ENCODE measurements around the gene SMIM20.

SMIM20 gene

DNA sequence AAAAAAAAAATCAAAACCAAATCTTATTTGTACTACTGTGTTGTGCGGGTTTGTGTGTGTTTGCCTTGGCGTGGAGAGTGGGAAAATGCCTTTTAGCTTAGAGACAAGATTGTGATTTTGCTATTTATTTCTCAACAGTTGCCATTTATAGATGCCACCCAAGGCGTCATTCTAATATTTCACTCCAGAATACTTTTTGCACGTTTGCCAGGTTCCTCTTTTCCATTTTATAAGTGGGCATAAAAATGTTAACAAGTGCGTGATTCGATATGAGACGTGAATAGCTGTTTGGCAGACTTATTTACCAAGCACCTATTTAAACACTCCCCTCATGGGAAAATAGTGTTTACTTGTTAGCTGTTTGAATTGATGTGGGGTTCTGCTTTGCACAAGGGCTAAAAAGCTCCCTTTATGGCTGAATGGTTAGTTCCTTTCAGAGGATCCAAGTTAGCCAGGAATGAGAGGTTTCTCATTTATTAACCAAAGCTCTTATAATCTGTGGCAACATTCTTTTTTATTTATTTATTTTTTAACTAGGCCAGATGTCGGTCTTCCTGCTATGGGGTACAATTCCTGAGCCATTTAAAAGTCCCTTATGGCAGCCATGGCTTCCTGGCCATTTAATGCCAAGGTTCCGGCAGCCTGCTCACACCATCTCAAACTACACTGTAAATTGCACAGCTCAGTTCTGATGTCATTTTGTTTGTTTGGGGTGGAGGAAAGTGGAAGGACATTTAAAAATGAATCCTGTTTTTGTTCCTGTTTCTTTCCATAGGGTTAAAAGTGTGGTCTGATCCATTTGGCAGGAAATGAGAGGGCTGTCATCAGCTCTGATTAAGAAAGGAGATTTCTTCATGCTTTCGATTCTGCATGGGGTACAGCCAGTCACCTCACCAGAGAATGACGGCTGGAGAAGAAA lies 14.6 kb downstream of the SMIM20 start:
- DNase-seq: peak; percentile 85 to 97

DNA sequence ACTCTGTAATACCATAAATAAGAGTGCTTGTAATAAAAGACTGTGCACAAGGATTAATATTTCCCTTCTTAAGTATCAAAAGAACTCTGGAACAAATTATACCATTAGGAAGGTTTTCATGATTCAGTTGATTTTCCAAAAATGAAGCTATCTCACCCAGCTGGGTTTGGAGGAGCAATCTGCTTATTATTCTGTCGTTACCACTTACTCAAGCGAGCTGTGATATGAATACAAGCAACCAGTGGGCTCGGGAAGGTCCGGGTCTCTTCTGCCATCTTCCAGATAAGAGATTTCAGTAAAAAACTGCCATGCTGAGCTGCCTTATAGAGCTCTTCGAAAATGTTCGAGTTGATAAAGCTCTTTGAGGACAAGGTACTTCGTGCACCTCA lies 15.3 kb downstream of the SMIM20 start:
- DNase-seq: peak in 1 of 2 experiments; percentile 48

DNA sequence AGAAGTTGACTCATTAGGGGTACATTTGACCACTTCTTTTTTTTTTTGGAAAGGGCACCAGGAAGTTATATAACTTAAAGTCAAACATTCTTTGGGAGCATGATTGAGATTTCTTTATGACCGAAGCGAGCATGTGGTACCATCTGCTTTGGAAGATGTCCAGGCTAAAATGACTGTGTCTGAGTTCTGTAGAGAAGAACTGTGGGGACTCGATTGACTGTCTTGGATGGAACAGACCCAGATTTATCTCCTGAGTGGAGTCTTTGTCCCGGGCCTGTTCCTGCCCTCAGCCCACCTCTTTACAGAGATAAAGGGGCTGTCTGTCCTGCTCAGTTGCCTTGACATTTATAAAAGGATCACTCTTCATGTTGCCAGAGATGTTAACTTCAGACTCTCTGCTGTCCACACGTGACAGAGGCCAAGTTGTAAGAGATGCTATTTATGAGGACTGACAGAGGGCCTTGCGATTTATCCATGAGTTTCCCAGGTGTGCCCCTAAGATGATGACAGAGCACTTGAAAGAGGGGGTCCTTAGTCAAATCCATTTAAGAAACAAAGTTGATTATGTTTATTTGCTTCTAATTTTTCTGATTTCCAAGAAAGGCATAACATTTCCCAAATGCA lies 16.8 kb downstream of the SMIM20 start:
- DNase-seq: no peak

DNA sequence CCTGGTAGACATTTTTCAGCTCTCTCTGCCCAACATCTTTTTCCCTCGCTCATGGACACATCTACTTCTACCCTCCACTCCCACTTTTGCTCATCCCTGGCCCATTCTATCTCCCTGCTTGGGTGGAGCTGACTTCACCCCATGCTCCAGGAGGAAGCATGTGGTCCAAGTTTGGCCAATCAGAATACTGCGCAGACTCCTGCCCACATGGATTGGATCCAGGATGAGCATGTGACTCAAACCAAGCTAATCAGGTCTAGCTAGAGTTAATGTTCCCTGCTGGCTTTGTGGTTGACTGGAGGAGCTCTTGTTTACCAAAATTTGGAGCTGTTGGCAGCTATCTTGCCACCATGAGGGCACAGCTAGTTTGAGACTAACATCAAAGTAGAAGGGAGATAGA lies 22.7 kb downstream of the SMIM20 start:
- DNase-seq: no peak

DNA sequence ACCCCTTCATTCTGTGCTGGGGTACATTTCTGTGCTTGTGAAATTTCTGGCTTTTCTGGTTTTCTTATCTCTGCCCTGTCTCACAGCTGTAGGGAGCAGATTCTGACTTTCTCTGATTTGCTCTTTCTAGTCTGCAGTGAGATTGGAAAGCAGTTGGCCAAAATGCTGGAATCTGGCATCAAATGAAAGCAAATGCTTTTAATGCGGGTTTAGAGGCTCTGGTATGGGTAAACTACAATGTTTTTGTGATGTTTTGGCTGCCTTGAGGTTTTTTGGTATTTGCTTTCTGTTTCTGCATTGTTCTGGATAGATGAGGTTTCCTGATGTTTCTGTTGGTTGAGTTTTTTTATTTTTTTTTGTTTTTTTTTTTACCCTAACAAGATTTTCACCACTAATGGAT lies 23.8 kb downstream of the SMIM20 start:
- DNase-seq: no peak

DNA sequence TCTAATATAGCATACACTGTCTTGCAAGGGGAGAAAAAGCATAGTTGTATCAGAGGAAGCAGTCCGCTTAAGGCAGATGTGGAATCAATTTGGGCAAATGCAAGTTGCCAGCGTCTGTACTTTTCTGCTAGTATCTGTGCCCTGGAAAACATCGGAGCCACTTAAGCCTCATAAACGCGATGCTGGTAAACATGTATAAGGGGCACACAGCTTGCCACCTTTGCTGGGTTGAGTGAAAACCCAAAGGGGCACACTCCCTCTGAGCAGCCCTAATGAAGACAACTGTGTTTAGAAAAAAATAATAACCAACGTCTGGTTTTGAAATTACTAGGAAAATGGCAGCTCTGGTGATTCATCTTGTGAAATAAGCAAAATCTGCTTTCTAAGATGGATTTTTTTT lies 24.3 kb downstream of the SMIM20 start:
- DNase-seq: no peak

DNA sequence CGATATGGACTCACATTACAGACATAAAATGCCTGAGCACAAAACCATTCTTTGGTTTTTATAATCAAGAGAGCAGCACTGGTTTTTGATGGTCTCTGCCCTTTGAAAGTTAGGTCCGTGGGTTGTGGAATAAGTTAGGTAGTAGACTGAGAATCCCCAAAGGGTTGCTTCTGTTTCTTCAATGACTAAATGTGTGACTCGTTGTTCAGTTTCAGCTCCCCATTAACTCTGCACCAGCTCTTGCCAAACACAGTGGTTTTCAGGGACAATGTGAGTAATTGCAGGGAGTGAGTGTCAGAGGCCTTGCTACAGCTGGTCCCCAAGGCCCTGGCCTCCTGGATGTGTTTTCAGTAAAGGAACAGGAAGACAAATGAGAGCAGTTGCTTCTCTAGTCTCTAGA lies 24.8 kb downstream of the SMIM20 start:
- no peak for DNase-seq

DNA sequence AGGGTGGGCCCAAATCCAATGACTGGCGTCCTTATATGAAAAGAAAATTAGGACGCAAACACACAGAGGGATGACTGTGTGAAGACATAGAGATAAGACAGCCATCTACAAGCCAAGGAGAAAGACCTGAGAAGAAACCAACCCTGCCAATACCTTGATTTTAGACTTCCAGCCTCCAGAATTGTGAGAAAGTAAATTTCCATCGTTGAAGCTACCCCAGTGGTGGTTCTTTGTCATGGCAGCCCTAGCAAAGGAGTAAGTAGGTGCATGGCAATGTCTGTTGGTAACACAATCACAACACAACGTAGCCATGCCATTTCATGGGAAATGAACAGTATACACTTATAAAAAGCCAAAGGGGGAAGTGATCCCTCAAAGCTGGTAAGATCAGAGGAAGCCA lies 25.3 kb downstream of the SMIM20 start:
- DNase-seq: no peak

DNA sequence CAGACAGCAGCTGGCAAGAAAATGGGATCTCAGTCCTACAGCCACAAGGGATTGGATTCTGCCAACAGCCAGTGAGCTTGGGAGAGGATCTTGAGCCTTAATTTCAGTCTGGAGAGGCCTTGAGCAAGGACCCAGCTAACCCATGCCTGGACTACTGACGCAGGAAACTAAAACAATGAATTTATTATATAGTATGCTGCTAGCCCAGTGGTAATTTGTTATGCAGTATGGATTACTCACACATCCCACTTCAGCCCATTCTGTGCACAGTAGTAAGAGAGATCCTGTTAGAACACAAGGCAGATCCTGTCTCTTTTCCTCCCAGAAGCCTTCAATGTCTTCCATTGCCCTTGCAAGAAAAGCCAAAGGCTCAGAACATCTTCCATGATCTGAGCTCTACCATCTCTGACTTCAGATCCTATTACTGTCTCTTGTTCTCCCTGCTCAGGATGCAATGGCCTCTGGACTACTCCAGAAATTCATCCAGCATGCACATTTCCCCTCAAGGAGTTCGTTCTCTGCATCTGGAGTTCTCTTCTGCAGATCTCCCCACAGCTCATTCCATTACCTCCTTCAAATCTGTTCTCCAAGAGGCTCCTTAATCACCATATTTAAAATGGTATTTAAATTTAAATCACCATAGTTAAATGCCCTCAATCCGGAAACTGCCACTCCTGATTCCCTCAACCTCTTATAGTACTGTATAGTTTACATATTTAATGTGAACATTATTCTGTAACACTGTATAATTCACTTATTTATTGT lies 27.6 kb downstream of the SMIM20 start:
- no peak for DNase-seq

DNA sequence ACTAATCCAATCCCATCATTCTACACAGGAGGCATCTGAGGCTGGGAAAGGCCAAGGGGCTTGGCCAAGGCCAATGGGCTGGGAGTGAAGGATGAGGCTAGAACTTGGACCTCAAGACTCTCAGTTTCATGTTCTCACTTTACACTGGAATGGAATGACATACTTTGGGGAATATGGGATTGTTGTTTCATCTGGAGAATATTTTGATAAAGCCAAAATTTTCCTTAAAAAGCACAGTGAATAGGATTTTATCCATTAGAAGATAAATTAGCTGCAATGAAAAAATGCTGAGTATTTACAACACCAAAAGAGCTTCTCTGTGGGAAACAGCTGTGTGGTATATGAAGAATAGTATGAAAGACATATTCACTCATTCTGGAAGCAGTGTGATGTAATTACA lies 29.3 kb downstream of the SMIM20 start:
- no peak for DNase-seq

DNA sequence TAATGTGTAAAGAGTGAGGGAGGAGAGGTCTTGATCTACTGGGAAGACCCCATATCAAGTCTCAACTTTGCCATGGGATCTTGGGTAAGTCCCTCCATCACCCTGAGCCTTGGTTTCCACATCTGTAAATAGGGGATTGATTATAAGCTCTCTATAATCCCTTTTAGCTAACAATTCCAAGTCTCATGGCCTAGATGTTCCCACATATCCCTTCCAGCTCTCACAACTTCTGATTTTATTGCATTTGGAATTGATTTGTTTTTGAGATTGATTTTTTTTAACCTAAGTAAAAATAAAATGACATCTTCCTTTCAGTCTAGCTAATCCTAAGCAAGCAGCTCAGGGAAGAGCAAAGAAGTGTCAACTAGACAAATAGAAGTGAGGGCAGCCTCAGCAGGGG lies 29.8 kb downstream of the SMIM20 start:
- no peak for DNase-seq

DNA sequence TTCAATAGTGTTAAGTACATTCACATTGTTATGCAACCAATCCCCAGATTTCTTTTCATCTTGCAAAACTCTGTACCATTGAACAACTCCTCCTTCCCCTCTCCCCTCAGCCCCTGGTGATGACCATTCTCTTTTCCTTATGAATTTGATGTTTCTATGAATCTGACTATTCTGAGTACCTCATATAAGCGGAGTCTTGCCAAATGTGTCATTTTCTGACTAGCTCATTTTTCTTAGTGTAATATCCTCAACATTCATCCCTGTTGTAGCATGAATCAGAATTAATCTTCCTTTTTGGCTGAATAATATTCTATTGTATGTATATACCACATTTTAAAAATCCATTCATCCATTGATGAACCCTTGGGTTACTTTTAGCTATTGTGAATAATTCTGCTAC lies 34.0 kb downstream of the SMIM20 start:
- DNase-seq: no peak

DNA sequence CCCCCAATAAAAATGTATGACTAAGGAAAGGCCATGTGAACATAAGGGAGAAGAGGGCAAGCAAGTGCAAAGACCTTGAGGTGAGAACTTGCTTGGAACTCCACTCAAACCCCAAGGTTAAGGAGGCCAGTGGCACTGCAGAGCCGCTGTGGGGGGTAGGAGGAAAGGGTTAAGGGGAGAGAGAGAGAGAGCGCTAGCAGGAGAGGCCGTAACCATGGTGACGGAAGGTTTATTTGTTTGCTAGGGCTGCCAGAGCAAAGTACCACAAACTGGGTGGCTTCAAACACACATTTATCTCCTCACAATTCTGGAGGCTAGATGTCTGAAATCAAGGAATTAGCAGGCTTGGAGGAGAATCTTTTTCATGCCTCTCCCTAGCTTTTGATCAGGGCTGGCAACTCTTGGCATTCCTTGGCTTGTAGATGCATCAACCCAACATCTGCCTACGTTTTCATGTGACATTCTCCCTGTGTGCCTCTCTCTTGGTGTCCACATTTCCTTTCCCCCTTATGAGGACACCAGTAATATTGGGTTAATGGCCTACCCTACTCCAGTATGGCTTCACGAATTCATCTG lies 35.2 kb downstream of the SMIM20 start:
- peak in 1 of 2 experiments; percentile 44 for DNase-seq

DNA sequence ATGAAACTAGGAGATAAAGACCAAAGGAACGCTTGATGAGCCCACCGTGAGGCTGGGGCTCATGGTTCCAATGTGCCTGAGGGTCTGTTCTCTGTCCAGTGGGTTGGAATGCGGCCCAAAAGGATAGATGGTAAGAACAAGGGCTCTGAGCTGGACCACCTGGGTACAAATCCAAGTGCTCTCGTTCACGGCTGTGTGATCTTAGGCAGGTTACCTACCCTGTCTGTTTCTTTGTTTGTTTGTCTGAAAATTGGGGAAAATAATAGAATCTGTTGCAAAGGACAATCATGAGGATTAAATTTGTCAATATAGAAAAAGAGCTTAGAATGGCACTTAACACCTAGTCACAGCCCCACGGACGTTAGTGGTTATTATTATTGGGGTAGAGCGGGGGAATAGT lies 36.0 kb downstream of the SMIM20 start:
- no peak for DNase-seq

DNA sequence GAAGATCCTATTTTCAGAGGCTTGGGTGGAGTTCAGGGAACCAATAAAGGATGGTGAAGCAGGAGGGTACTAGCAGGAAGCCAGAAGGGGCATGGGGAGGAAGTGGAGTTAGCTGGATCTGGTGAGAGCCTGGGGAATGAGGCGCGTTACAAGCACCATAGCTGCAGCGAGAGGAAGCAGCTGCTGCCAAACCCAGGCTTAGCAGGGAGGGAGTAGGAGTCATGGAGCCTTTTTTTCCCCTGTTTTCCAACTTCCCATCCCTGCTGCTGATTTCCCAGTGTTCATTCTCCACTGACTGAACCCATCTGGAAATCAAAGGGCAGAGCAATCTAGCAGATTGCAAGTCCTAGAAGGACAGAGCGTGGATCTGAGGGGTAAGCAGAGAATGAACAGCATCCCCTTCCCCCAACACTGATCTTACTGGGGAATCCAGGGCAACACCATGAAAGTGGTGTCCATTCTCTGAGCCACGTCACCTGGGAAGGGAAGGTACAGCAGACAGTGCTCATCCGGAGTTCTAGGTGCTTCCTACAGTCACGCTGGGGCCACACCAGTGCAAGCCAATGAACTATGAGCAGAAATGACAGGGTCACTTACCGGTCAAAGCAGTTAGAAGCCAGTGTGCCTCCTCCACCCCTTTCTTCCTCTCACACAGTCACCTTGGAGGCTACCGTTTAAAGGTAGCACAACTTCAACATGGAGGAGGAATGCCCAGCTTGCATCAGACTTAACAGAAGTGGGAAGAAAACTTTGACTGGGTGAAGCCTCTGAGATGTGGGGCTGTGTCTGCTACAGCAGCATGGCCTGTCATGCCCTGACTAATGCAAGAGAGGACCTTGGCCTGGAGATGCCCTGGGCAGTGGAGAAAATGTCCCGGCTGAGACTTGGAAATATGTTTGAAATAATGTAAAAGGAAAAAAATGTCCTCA lies 36.7 kb downstream of the SMIM20 start:
- DNase-seq: peak in 1 of 2 experiments; percentile 14

DNA sequence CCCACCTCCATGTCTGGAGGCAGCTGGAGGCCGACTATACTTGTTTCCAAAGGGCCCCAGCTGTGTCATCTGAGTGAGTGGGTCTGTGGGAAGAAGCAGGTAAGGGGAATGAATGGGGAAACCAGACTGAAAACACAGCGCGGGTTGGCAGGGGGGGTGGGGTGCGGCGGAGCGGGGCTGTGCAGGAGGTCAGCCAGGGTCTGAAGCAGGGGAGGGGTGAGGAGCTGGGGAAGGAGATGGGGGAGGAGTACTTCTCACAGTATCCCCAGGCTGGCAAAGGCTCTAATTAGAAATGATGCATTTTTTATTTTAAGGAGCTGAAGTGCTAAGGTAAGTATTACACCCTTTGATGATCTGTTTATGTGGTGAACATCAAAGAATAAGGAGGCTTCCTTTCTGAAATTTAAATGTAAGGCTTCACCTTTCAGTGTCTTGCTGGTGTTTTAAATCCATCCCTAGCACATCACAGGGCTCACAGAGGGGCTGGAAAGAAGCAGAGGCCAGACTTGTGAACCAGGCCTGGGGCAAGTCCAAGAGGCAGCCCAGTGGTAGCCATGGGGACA lies 37.5 kb downstream of the SMIM20 start:
- no peak for DNase-seq

DNA sequence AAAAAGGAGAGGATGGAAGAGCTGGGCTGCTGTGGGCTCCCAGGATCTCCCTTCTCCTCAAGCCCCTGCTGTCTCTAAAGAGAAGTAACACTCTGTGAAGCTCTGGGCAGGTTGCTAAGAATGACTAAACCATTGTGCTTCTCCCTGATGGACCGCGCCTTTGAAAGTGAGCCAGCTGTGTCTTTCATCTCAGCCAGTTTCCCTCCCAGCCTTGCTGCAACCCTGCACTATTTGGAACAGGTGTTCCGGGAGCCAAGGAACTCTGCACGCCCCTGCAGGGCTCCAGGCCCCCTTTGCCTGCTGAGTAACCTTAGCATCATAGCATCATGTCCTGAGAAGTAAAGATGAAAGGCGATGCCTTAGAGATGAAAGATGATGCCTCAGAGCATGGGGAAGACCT lies 39.7 kb downstream of the SMIM20 start:
- no peak for DNase-seq

DNA sequence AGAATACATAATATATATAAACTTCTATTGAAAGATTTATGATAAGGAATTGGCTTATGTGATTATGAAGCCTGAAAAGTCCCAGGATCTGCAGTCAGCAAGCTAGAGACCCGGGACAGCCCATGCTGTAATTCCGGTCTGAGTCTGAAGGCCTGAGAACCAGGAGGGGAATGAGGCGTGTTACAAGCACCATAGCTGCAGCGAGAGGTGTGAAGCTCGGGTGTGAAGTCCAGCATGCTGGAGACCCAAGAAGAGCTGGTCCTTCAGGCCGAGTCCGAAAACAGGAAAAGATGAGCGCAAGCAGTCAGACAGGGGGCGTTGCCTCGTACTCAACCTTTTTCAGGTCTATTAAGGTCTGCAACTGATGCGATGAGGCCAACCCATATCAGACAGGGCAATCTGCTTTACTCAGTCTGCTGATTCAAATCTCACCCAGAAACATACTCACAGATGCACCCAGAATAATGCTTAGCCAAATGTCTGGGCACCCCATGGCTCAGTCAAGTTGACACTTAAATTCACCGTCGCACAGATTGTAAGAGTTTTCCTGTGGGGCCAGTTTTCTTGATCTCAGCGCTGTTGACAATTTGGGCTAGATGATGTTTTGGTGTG lies 40.4 kb downstream of the SMIM20 start:
- DNase-seq: no peak

DNA sequence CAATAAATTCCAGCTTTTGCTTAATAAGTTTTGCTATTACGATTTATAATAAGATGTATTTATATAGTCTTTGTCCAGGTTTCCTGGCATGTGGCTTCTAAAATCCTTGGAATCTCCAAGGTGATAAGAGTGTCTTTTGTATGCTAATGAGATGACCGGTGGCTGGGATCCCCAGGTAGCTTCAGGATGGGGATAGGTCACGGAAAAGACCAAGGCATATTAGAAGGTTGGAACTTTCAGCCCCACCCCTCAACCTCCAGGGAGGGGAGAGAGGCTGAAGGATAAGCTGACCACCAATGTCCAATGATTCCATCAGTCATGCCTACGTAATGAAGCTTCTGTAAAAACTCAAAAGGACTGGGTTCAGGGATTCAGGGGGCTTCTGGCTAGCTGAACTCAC lies 41.7 kb downstream of the SMIM20 start:
- no peak for DNase-seq

DNA sequence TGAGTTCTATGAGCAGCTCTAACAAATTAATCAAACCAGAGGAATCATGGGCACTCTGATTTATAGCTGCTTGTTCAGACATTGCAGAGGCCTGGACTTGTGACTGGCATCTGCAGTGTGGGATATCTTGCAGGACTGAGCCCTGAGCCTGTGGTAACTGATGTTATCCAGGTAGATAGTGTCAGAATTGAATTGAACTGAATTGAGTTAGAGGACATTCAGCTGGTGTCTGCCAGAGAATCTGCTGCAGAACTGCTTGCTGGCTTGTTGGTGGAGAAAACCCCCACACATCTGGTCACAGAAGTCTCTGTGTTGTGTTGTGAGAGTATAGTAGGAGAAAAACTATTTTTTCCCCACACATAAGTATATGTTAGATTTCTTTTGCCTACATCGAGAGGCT lies 42.2 kb downstream of the SMIM20 start:
- DNase-seq: no peak

DNA sequence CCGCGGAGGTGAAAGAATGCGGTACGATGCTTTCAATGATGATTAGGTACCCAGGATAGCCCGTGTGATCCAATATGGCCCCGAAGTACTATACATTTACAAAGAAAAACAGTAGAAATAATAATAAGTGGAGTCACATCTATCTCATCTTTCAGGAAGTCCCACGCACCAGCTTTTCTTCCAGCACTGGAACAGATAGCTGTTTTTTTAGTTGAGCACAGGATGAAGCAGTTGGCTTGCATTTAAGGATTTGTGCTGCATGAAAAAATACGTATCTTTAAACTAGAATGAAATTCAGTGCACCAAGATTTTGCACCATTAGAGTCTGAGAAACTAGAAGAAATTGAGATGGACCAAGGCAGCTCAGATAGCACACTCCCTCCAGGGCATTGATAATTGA lies 44.1 kb downstream of the SMIM20 start:
- DNase-seq: no peak

All from NCI-H2081 (cell line).